Measurements from ENCODE around the gene SPOCK1.

Gene SPOCK1

DNA sequence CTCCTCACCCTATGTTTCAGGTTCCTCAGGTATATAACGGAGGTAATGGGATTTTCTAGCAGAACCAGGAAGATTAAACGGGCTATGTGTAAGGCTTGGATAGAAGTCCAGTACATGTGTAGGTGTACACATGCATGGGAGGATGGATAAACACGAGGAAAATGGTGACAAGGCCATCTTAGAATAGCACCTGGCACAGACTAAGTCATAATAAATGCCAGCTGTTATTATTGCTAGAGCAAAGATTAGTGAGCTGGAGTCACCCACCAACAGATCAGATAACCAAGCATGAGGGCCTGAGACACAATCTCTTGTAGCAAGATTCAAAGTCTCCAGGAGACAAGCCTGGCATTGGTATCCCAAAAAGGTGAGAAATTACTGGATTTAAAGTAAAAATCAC is 21.1 kb downstream of the SPOCK1 start:
- H3K9ac ChIP-seq (ENCODE audit: low read depth in 1 of 2, low read length in 2 of 2) = no peak overlapping the region
- no peak overlapping the region for H3K4me3 ChIP-seq (ENCODE audit: low read depth in 1 of 2, low read length in 2 of 2)
- no peaks in the 10 kb centered on the region for H3K36me3 ChIP-seq (ENCODE audit: control insufficient read depth in 1 of 2, insufficient read depth in 2 of 2, low read length in 2 of 2)
- H3K9me3 ChIP-seq (ENCODE audit: control insufficient read depth in 1 of 2, low read length in 2 of 2) = no peaks in the 10 kb centered on the region
- no peaks in the 10 kb centered on the region for H3K27me3 ChIP-seq (ENCODE audit: control insufficient read depth in 1 of 2, insufficient read depth in 2 of 2, low read length in 2 of 2)
- no peaks in the 10 kb centered on the region for H3K4me1 ChIP-seq (ENCODE audit: control insufficient read depth in 1 of 2, insufficient read depth in 2 of 2, low read length in 2 of 2)
- H3K27ac ChIP-seq (ENCODE audit: low read depth, low read length) = no peak overlapping the region

DNA sequence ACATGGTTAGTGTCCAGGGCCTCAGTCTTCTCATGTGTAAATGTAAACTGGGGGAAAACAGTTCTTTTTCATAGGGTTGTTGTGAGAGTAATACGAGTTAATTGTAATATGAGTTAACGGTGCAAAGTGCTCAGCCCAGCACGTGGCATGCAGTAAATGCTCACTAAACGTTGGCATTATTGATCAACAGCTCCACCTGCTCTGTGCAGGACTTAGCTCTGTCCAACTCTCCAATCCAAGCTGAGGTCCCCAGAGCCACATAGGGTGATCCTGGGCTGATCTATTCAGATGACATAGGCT is 28.3 kb downstream of the SPOCK1 start:
- Histone ChIP-seq H3K4me3 (ENCODE audit: low read depth in 1 of 2, low read length in 2 of 2) (no peak overlapping the region), H3K36me3 (ENCODE audit: control insufficient read depth in 1 of 2, insufficient read depth in 2 of 2, low read length in 2 of 2) (no peaks in the 10 kb centered on the region), H3K27me3 (ENCODE audit: control insufficient read depth in 1 of 2, insufficient read depth in 2 of 2, low read length in 2 of 2) (peaks cover 0 to 6% of the 10 kb centered on the region in 2 donors), H3K4me1 (ENCODE audit: control insufficient read depth in 1 of 2, insufficient read depth in 2 of 2, low read length in 2 of 2) (no peaks in the 10 kb centered on the region), H3K9me3 (ENCODE audit: control insufficient read depth in 1 of 2, low read length in 2 of 2) (no peaks in the 10 kb centered on the region), H3K9ac (ENCODE audit: low read depth in 1 of 2, low read length in 2 of 2) (no peak overlapping the region), H3K27ac (ENCODE audit: low read depth, low read length) (no peak overlapping the region)

DNA sequence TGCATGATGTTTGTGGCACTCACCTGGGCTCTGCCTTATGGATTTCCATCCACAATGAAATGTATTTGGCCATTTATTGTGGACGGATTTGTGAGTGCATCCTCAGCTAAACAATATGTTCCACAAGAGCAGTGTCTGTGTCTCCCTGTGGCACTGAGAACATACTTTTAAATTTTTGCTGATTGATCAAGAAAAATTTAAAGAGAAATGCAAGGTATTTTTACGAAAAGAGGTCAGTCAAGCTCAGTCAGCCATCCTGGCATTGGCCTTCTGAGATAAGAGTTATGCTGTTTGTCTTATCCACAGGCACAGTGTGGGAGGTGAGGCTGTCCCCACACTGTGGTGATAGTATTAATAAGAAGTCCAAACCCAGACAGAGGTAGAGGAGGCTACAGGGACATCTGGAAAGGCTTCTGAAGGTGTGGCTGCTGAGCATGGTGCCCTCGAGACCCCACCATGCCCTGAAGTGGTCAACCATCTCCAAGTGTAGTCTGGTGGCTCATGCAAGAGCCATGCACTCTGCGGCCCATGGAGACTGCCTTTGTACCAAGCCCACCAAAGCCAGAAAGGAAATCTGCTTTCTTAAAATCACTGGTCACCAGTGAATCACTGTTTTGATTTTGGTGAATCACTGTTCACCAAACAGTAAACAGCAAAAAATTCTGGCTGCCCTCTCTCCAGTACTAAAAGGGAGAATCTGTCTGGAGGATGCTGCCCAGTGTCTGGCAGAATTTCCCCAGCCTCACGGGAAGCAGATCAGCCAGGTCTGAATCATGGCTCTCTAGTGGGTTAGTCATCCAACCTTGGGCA is 28.8 kb downstream of the SPOCK1 start:
- Histone ChIP-seq H3K27ac (ENCODE audit: low read depth, low read length) (no peak overlapping the region), H3K4me1 (ENCODE audit: control insufficient read depth in 1 of 2, insufficient read depth in 2 of 2, low read length in 2 of 2) (no peaks in the 10 kb centered on the region)

DNA sequence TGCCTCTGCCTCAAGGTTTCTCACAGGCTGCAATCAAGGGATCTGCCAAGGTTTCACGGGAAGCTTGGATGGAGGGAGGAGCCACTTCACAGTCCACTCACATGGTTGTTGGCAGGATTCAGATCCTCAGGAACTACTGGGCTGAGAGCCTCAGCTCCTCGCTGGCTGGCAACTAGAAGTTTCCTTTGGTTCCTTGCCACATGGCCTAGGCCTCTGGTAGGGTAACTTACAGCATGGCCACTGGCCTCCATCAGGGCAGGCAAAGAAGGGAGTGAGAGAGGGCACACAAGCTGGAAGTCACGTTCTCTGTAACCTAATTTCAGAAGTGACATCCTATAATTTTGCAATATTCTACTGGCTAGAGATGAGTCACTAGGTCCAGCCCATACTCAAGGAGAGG is 32.2 kb downstream of the SPOCK1 start:
- Histone ChIP-seq H3K27me3 (ENCODE audit: control insufficient read depth in 1 of 2, insufficient read depth in 2 of 2, low read length in 2 of 2) (peaks cover 0 to 3% of the 10 kb centered on the region in 2 donors), H3K36me3 (ENCODE audit: control insufficient read depth in 1 of 2, insufficient read depth in 2 of 2, low read length in 2 of 2) (no peaks in the 10 kb centered on the region)

More for the DNA sequence above, 28.8 kb downstream of the SPOCK1 start:
- Histone ChIP-seq H3K27me3 (ENCODE audit: control insufficient read depth in 1 of 2, insufficient read depth in 2 of 2, low read length in 2 of 2) (peaks cover 0 to 6% of the 10 kb centered on the region in 2 donors), H3K4me3 (ENCODE audit: low read depth in 1 of 2, low read length in 2 of 2) (no peak overlapping the region), H3K36me3 (ENCODE audit: control insufficient read depth in 1 of 2, insufficient read depth in 2 of 2, low read length in 2 of 2) (no peaks in the 10 kb centered on the region), H3K9ac (ENCODE audit: low read depth in 1 of 2, low read length in 2 of 2) (no peak overlapping the region), H3K9me3 (ENCODE audit: control insufficient read depth in 1 of 2, low read length in 2 of 2) (no peaks in the 10 kb centered on the region)

DNA sequence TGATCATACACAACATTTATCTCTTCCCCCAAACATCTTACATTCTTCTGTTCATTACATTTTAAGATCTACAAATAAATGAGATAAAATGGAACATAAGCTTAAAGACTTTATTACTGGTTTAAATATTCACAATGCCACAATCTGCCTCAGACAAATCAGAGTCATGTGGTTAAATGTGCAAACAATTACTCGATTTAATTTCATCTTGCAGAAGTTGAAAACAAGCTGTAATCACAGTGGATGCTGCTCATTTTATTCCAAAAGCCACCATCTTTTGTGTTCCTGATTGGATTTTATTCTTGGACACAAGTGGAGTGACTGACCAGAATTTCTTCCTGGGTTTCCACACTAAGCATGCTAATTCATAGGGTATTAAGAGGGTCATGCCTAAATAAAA is 33.2 kb downstream of the SPOCK1 start:
- H3K27me3 ChIP-seq (ENCODE audit: control insufficient read depth in 1 of 2, insufficient read depth in 2 of 2, low read length in 2 of 2) = no peaks in the 10 kb centered on the region
- H3K4me3 ChIP-seq (ENCODE audit: low read depth in 1 of 2, low read length in 2 of 2) = no peak overlapping the region
- no peak overlapping the region for H3K9ac ChIP-seq (ENCODE audit: low read depth in 1 of 2, low read length in 2 of 2)
- no peaks in the 10 kb centered on the region for H3K36me3 ChIP-seq (ENCODE audit: control insufficient read depth in 1 of 2, insufficient read depth in 2 of 2, low read length in 2 of 2)
- no peak overlapping the region for H3K27ac ChIP-seq (ENCODE audit: low read depth, low read length)
- no peaks in the 10 kb centered on the region for H3K4me1 ChIP-seq (ENCODE audit: control insufficient read depth in 1 of 2, insufficient read depth in 2 of 2, low read length in 2 of 2)
- H3K9me3 ChIP-seq (ENCODE audit: control insufficient read depth in 1 of 2, low read length in 2 of 2) = no peaks in the 10 kb centered on the region

More for the DNA sequence above, 32.2 kb downstream of the SPOCK1 start:
- no peaks in the 10 kb centered on the region for H3K9me3 ChIP-seq (ENCODE audit: control insufficient read depth in 1 of 2, low read length in 2 of 2)
- H3K9ac ChIP-seq (ENCODE audit: low read depth in 1 of 2, low read length in 2 of 2) = no peak overlapping the region
- H3K4me1 ChIP-seq (ENCODE audit: control insufficient read depth in 1 of 2, insufficient read depth in 2 of 2, low read length in 2 of 2) = no peaks in the 10 kb centered on the region
- H3K4me3 ChIP-seq (ENCODE audit: low read depth in 1 of 2, low read length in 2 of 2) = no peak overlapping the region
- no peak overlapping the region for H3K27ac ChIP-seq (ENCODE audit: low read depth, low read length)

DNA sequence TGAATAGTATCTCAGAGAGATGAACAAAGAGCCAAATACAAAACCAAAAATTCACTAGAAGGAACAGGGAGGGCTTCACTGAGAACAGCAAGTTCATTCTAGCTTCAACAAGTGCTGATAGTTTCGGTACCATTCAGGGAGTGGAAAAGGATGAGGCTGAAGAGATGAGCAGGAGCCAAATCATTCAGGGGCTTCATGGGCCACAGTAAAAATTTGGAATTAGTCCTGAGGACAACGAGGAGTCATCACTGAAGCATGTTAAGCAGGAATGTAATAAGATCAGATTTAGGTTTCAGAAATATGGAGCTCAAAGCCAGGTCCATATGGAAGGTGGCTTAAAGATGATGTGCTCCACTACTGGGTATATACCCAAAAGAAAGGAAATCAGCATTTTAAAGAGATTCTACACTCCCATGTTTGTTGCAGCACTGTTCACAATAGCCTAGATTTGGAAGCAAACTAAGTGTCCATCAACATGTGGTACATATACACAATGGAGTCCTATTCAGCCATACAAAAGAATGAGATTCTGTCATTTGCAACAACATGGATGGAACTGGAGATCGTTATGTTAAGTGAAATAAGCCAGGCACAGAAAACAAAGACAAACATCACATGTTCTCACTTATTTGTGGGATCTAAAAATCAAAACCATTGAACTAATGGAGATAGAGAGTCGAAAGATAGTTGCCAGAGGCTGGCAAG is 36.2 kb downstream of the SPOCK1 start:
- no peak overlapping the region for H3K9ac ChIP-seq (ENCODE audit: low read depth in 1 of 2, low read length in 2 of 2)
- H3K27me3 ChIP-seq (ENCODE audit: control insufficient read depth in 1 of 2, insufficient read depth in 2 of 2, low read length in 2 of 2) = no peaks in the 10 kb centered on the region
- no peaks in the 10 kb centered on the region for H3K4me1 ChIP-seq (ENCODE audit: control insufficient read depth in 1 of 2, insufficient read depth in 2 of 2, low read length in 2 of 2)
- H3K9me3 ChIP-seq (ENCODE audit: control insufficient read depth in 1 of 2, low read length in 2 of 2) = no peaks in the 10 kb centered on the region
- no peak overlapping the region for H3K4me3 ChIP-seq (ENCODE audit: low read depth in 1 of 2, low read length in 2 of 2)
- no peak overlapping the region for H3K27ac ChIP-seq (ENCODE audit: low read depth, low read length)
- H3K36me3 ChIP-seq (ENCODE audit: control insufficient read depth in 1 of 2, insufficient read depth in 2 of 2, low read length in 2 of 2) = no peaks in the 10 kb centered on the region

DNA sequence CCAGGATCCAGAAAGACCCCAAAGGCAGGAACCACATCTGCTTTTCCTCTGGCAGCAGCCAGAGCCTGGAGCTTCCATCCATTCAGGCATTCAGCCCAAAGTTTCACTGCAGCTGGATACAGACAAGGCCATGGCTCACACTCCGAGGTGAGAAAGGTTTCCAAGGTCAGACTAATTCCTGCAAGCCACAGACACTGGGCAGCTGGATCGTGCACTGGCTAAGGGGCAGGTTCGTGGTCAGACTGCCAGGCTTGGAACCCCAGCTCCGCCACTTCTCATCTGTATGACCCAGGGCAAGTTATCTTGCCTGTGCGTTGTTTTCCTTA is 36.9 kb downstream of the SPOCK1 start:
- H3K27ac ChIP-seq (ENCODE audit: low read depth, low read length) = no peak overlapping the region
- no peak overlapping the region for H3K9ac ChIP-seq (ENCODE audit: low read depth in 1 of 2, low read length in 2 of 2)
- H3K4me1 ChIP-seq (ENCODE audit: control insufficient read depth in 1 of 2, insufficient read depth in 2 of 2, low read length in 2 of 2) = no peaks in the 10 kb centered on the region
- no peaks in the 10 kb centered on the region for H3K27me3 ChIP-seq (ENCODE audit: control insufficient read depth in 1 of 2, insufficient read depth in 2 of 2, low read length in 2 of 2)
- no peaks in the 10 kb centered on the region for H3K9me3 ChIP-seq (ENCODE audit: control insufficient read depth in 1 of 2, low read length in 2 of 2)
- H3K4me3 ChIP-seq (ENCODE audit: low read depth in 1 of 2, low read length in 2 of 2) = no peak overlapping the region
- H3K36me3 ChIP-seq (ENCODE audit: control insufficient read depth in 1 of 2, insufficient read depth in 2 of 2, low read length in 2 of 2) = no peaks in the 10 kb centered on the region

DNA sequence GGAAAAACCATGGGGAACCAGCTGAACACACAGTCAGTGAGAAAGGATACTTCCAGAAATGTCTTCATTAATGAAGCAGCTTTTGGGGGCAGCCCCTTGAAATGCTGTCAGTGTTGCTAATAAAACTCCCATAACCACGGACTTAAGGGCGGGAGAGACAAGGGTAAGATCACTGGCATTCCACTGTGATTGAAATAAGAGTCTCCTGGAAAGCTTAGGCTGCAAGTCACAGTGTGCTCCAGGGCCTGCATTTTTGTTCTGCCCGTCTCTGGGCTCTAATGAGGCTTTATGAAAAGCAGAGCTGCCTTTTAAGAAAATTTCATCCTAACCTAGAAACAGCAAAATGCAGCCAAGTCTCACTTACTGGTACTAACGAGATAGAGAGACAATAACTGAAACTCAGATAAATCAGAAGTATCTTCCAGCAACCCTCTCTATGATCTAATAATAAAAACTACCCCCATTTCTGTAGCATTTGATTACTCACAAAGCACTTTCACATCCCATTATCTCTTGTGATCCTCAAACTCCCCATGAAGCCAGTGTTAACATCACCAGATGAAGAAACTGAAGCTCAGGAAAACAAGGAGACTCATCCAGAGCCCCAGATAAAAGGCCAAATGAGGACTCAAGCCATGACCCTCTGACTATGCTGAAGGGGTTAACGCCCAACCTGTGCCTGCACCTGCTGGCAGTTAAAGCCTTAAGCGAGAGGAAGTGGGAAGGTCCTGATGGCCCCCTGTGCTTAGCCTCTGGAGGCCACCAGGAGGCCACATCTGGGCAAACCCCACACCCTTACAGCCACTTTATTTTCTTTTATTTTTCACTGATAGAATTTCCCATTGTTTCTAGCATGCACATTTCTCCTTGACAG is 37.5 kb downstream of the SPOCK1 start:
- H3K36me3 ChIP-seq (ENCODE audit: control insufficient read depth in 1 of 2, insufficient read depth in 2 of 2, low read length in 2 of 2) = no peaks in the 10 kb centered on the region
- no peaks in the 10 kb centered on the region for H3K4me1 ChIP-seq (ENCODE audit: control insufficient read depth in 1 of 2, insufficient read depth in 2 of 2, low read length in 2 of 2)
- H3K27ac ChIP-seq (ENCODE audit: low read depth, low read length) = no peak overlapping the region
- no peak overlapping the region for H3K4me3 ChIP-seq (ENCODE audit: low read depth in 1 of 2, low read length in 2 of 2)
- H3K27me3 ChIP-seq (ENCODE audit: control insufficient read depth in 1 of 2, insufficient read depth in 2 of 2, low read length in 2 of 2) = no peaks in the 10 kb centered on the region
- no peaks in the 10 kb centered on the region for H3K9me3 ChIP-seq (ENCODE audit: control insufficient read depth in 1 of 2, low read length in 2 of 2)
- no peak overlapping the region for H3K9ac ChIP-seq (ENCODE audit: low read depth in 1 of 2, low read length in 2 of 2)

DNA sequence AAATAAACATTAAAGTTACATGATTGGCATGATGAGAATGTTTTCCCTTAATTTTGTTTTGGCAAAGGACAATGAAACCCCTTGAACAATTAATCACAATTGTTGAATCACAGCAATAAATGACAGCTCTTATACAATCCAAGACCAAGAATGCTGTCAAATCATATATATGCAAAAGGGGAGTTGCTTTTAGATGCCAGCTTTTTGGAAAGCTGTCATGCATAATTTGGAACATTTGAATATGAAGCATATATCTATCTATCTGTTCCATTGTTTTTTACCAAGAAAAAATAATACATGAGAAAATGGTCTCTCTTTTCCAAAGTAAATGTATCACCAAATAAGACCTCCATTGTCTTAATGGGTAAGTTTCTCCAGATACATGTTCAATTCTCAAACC is 44.5 kb downstream of the SPOCK1 start:
- Histone ChIP-seq H3K4me3 (ENCODE audit: low read depth in 1 of 2, low read length in 2 of 2) (no peak overlapping the region), H3K9ac (ENCODE audit: low read depth in 1 of 2, low read length in 2 of 2) (no peak overlapping the region), H3K36me3 (ENCODE audit: control insufficient read depth in 1 of 2, insufficient read depth in 2 of 2, low read length in 2 of 2) (no peaks in the 10 kb centered on the region), H3K27ac (ENCODE audit: low read depth, low read length) (no peak overlapping the region), H3K4me1 (ENCODE audit: control insufficient read depth in 1 of 2, insufficient read depth in 2 of 2, low read length in 2 of 2) (no peaks in the 10 kb centered on the region), H3K9me3 (ENCODE audit: control insufficient read depth in 1 of 2, low read length in 2 of 2) (no peaks in the 10 kb centered on the region), H3K27me3 (ENCODE audit: control insufficient read depth in 1 of 2, insufficient read depth in 2 of 2, low read length in 2 of 2) (no peaks in the 10 kb centered on the region)

DNA sequence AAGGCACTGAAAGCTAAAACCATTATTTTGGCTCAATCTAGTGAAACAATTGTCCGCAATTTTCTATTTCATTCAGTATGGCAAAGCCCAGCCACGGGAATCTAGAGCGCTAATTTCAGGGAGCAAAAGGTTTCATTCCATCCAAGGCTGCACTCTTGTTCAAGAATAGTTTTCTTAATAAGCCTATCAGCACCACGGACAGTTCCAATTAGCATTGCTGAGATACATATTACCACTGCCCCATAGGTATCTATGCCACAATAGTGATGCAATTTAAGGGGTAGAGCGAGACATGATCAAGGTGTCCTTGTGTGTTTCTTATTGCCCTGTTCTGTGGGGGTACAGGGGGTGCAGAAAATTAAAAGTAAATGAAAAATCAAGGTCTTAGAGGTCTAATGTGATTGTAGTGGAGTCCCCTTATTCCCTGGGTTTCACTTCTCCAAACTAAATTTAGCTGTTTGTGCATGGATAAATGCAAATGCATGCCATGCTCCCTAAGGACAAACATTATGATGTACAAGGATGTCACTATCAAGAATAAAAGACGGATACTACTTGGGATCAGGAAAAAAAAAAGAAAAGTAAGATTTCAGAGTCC is 45.5 kb downstream of the SPOCK1 start:
- Histone ChIP-seq H3K9me3 (ENCODE audit: control insufficient read depth in 1 of 2, low read length in 2 of 2) (no peaks in the 10 kb centered on the region), H3K27ac (ENCODE audit: low read depth, low read length) (no peak overlapping the region), H3K9ac (ENCODE audit: low read depth in 1 of 2, low read length in 2 of 2) (no peak overlapping the region), H3K36me3 (ENCODE audit: control insufficient read depth in 1 of 2, insufficient read depth in 2 of 2, low read length in 2 of 2) (no peaks in the 10 kb centered on the region), H3K4me3 (ENCODE audit: low read depth in 1 of 2, low read length in 2 of 2) (no peak overlapping the region), H3K4me1 (ENCODE audit: control insufficient read depth in 1 of 2, insufficient read depth in 2 of 2, low read length in 2 of 2) (no peaks in the 10 kb centered on the region), H3K27me3 (ENCODE audit: control insufficient read depth in 1 of 2, insufficient read depth in 2 of 2, low read length in 2 of 2) (no peaks in the 10 kb centered on the region)

Data from duodenal mucosa (tissue), 2 donors.